ENCODE measurements around the gene GRID1. TPM values are rescaled to one million over a fixed set of nuclear protein-coding genes. Genes with fewer than 3 reads are reported as not detected.

GRID1 gene
- total RNA-seq, 1 experiment from 2014 or later: not detected

DNA sequence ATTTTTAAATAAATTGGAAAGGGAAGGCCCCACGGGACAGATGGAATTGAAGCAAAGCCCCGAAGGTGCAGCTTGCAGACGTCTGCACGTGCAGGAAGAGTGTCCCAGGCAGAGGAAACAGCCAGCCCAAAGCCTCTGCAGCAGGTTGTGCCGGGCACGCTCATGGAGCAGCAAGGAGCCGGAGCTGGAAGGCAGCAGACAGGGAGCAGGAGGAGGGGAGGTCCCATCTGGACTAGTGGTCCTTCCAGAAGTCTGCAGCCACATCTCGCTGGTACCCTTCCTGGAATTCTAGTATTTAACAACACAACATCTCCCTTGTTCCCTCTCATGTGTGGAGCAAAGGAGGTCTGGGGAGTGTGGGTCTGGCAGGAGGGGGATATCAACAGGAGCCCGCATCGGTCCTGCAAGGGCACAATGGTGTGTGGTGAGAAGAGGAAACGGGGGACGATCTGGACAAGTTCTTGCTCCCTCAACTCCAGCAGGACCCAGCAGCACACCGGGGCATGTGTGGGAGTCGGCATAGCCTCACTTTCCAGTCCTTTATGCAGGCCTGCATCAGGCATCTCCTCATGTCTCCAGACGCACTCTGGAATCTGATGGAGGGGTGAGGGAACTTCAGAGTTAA is 169.3 kb downstream of the GRID1 start:
- CTCF ChIA-PET: no interaction called here

DNA sequence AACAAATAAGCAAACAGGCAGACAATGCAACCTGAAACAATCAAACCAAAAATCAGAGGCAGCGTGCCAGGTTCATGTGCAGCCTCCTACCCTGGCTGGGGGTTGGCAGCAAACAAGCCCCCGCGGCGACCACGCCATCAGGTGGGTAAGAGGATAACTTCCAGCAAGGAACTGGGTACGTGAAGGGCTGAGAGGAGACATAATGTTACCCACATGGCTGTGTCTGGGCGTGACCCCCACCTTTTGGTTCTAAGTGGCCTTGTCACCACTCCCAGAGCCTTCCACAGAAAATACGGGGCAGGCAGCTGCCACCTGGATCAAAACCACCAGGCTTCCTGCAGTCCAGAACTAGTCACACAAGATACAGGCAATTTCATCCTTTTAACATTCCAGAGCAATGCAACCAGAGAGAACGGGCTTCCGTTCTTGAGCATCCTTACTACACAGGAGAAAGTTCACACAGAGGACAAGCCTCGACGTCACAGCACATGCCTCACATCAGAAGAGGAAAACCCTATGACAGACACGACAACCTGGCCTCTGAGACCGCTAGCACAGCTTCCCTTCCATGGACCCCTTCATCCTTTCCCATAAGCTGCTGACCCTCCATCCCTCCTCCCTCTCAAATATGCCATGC is 171.0 kb downstream of the GRID1 start:
- Histone ChIP-seq H3K36me3 (ENCODE audit: low read depth) (no peaks in the 10 kb centered on the region), H3K27ac (no peak overlapping the region), H3K4me3 (no peak overlapping the region), H3K9me3 (ENCODE audit: insufficient read depth, low read depth) (no peaks in the 10 kb centered on the region), H3K4me1 (replicated peaks; ENCODE audit: insufficient read depth) (no peaks in the 10 kb centered on the region), H3F3A (ENCODE audit: insufficient read depth, low read depth) (no peaks in the 10 kb centered on the region), H4K20me1 (ENCODE audit: insufficient read depth) (no peaks in the 10 kb centered on the region), H3K27me3 (ENCODE audit: insufficient read depth, low read depth) (peaks cover 13% of the 10 kb centered on the region), H2AFZ (no peak overlapping the region), H3K9me2 (ENCODE audit: insufficient read depth) (no peaks in the 10 kb centered on the region), H3K79me2 (ENCODE audit: low read depth) (no peaks in the 10 kb centered on the region), H3K4me2 (no peak overlapping the region)
- intact Hi-C loops (cut with micrococcal nuclease; ENCODE audit: unreplicated experiment): no loop called here
- POLR2A ChIA-PET (ENCODE audit: unreplicated experiment): interaction anchor here (0.6 to 0.7 kb wide), 3 partner anchors 13 to 609 kb away, joined by 3 to 4 read pairs (median 4); no protein-coding TSS in a partner anchor
- no TSS peak for BruUV-seq (replicated peaks)
- no peak for DNase-seq
- TF ChIP-seq, protein P1, sequence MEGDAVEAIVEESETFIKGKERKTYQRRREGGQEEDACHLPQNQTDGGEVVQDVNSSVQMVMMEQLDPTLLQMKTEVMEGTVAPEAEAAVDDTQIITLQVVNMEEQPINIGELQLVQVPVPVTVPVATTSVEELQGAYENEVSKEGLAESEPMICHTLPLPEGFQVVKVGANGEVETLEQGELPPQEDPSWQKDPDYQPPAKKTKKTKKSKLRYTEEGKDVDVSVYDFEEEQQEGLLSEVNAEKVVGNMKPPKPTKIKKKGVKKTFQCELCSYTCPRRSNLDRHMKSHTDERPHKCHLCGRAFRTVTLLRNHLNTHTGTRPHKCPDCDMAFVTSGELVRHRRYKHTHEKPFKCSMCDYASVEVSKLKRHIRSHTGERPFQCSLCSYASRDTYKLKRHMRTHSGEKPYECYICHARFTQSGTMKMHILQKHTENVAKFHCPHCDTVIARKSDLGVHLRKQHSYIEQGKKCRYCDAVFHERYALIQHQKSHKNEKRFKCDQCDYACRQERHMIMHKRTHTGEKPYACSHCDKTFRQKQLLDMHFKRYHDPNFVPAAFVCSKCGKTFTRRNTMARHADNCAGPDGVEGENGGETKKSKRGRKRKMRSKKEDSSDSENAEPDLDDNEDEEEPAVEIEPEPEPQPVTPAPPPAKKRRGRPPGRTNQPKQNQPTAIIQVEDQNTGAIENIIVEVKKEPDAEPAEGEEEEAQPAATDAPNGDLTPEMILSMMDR (conservative IDR thresholded peaks at IDR 0.05): no peak
- no peak for TF ChIP-seq EZH2 (IDR thresholded peaks at IDR 0.05; ENCODE audit: low read depth)
- CTCF ChIA-PET: no interaction called here

More for the DNA sequence above, 169.3 kb downstream of the GRID1 start:
- Histone ChIP-seq H3K4me3 (no peak overlapping the region), H3K9me3 (ENCODE audit: insufficient read depth, low read depth) (no peaks in the 10 kb centered on the region), H3K36me3 (ENCODE audit: low read depth) (no peaks in the 10 kb centered on the region), H3K27me3 (ENCODE audit: insufficient read depth, low read depth) (peaks cover 13% of the 10 kb centered on the region), H3K27ac (no peak overlapping the region), H3F3A (ENCODE audit: insufficient read depth, low read depth) (no peaks in the 10 kb centered on the region), H3K4me1 (replicated peaks; ENCODE audit: insufficient read depth) (no peaks in the 10 kb centered on the region), H3K79me2 (ENCODE audit: low read depth) (no peaks in the 10 kb centered on the region), H3K9me2 (ENCODE audit: insufficient read depth) (no peaks in the 10 kb centered on the region), H3K4me2 (no peak overlapping the region), H2AFZ (no peak overlapping the region), H4K20me1 (ENCODE audit: insufficient read depth) (no peaks in the 10 kb centered on the region)
- no TSS peak for BruUV-seq (replicated peaks)
- no peak for DNase-seq
- TF ChIP-seq EZH2 (IDR thresholded peaks at IDR 0.05; ENCODE audit: low read depth): no peak
- TF ChIP-seq, protein P1 (conservative IDR thresholded peaks at IDR 0.05): no peak
- POLR2A ChIA-PET (ENCODE audit: unreplicated experiment): no interaction called here
- intact Hi-C loops (cut with micrococcal nuclease; ENCODE audit: unreplicated experiment): no loop called here

DNA sequence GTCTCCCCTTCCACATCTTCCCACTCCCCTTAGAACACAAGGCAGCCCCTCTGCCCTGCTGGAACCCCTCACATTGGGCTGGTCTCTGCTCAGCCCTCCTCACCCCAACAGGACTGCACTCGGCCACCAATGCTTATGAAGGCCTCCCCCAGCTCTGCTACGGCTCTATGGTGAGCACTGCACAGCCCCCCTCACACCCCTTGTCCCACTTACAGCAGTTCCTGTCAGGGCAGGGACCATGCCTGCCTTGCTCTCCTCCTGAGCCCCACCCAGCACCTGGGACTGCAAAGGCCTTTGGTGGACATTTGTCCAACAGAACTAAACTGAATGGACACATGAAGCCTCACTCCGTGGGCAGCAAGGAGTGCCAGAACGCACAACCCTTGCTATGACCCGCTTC is 171.9 kb downstream of the GRID1 start:
- ChIA-PET POLR2A (ENCODE audit: unreplicated experiment) (interaction anchor here (0.7 kb wide), 2 partner anchors 12 to 23 kb away, joined by 3 to 4 read pairs; no protein-coding TSS in a partner anchor), CTCF (no interaction called here)
- Histone ChIP-seq H3K4me3 (no peak overlapping the region), H3K4me2 (no peak overlapping the region), H3K79me2 (ENCODE audit: low read depth) (no peaks in the 10 kb centered on the region), H3F3A (ENCODE audit: insufficient read depth, low read depth) (no peaks in the 10 kb centered on the region), H3K4me1 (replicated peaks; ENCODE audit: insufficient read depth) (no peaks in the 10 kb centered on the region), H3K27ac (no peak overlapping the region), H2AFZ (no peak overlapping the region), H3K27me3 (ENCODE audit: insufficient read depth, low read depth) (peaks cover 13% of the 10 kb centered on the region), H3K36me3 (ENCODE audit: low read depth) (no peaks in the 10 kb centered on the region), H3K9me2 (ENCODE audit: insufficient read depth) (no peaks in the 10 kb centered on the region), H4K20me1 (ENCODE audit: insufficient read depth) (no peaks in the 10 kb centered on the region), H3K9me3 (ENCODE audit: insufficient read depth, low read depth) (no peaks in the 10 kb centered on the region)
- TF ChIP-seq, protein P1 (conservative IDR thresholded peaks at IDR 0.05): no peak
- TF ChIP-seq EZH2 (IDR thresholded peaks at IDR 0.05; ENCODE audit: low read depth): no peak
- BruUV-seq (replicated peaks): no TSS peak
- DNase-seq: no peak
- intact Hi-C loops (cut with micrococcal nuclease; ENCODE audit: unreplicated experiment): no loop called here
